NK-92 treated with Interleukin-12 subunit alpha and Interleukin-12 subunit beta, amount 100 ng/mL, for 24 hours (cell line): ENCODE measurements around the gene RRM1.
A peak's percentile ranks its signal among the peaks of the same experiment; 100 is the strongest.
"Not testable (repeated sequence)": the region's sequence is repeated elsewhere in the genome, so short reads cannot be mapped to it uniquely, and the experiment has no call there.

Source experiments
- DNase-seq: peaks from one replicate; lab custom pipeline; 2025; lab: John Stamatoyannopoulos, UW

The RRM1 gene

DNA sequence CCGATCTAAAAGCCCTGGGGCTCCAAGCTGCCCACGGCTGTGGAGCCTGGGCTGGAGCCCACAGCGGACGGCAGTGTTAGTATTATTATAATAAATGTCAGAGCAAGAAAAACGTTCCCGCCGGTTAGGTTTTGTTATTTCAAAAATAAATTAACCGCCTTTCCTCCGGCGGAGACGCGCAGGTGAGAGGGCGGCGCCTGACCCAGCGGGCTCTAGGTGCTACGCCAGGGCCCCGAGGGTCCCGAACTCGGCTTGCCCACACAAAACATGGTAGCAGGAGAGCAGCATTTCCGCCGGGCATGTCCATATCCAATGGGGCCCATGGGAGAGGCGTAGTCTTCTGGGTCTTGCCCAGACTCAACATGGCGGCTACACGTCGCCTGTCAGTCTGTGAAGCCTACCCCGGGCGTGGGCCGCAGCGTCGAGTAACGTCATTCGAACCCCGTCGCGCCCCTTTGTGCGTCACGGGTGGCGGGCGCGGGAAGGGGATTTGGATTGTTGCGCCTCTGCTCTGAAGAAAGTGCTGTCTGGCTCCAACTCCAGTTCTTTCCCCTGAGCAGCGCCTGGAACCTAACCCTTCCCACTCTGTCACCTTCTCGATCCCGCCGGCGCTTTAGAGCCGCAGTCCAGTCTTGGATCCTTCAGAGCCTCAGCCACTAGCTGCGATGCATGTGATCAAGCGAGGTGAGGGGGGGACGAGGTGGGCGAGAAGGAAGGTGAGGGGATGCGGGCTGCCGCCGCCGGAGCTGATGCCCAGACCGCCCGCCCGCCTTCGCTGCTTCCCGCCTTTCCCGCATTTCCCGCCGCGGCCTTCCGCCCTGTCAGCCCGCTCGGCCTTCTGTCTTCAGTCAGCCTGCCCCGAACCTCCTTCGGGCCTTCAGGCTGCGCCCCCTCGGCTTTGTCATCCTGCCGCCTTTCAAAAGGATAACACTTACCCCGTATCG is at the start of gene RRM1:
TSS of gene RRM1 (plus strand) at position 452 of the 944 bp plus-strand sequence. CDS start at position 666, 214 bp downstream.
- DNase-seq, result peak; percentile 84

- DNase-seq, result no peak
Measured at GRCh38 chr11:4044976-4045646, 49.5 kb upstream of the RRM1 start.

DNA sequence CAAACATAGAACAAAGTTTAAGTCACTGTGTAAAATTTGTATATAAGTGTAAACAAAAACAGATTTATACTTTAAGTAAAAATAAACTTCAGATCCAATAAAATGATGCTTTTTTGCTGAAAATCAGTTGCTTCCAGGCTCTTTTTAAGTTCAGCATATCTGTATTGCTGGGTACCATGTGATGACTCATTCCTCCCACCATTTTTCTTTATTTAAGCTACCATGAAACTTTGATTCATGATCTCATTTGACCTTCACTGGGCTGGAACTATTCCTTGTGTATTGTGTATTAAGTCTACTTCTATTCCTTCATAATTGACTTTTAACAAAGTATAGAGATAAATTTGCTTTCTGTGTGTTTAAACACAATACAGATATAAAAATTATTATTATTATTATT is 46.3 kb upstream of the RRM1 start:
- DNase-seq, result no peak

- DNase-seq, result no peak
Measured at GRCh38 chr11:4049006-4049405, 45.6 kb upstream of the RRM1 start.

DNA sequence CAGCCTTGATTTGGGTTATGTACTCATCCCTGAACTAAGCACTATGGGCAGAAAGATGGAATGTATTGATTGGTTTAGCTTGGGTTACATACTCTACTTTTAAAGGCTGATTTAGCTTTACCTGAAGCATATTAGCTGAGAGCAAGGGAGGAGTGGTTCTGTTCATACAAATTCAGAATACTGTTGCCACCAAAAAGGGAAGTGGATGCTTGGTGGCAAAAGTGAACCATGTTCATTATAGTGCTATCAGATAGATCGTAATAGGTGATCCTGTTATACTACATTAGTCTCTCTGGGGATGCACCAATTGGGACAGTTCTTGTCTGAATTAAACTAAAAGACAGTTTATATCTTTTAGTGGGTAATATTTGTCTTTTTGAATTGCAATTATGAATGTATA is 44.5 kb upstream of the RRM1 start:
- DNase-seq, result no peak

- DNase-seq, result not testable (repeated sequence)
Measured at GRCh38 chr11:4053200-4053599, 41.4 kb upstream of the RRM1 start.

- DNase-seq, result no peak
Measured at GRCh38 chr11:4054643-4055042, 40.0 kb upstream of the RRM1 start.

GRCh38 chr11:4059424-4059823 is 35.2 kb upstream of the RRM1 start:
- DNase-seq, result no peak

DNA sequence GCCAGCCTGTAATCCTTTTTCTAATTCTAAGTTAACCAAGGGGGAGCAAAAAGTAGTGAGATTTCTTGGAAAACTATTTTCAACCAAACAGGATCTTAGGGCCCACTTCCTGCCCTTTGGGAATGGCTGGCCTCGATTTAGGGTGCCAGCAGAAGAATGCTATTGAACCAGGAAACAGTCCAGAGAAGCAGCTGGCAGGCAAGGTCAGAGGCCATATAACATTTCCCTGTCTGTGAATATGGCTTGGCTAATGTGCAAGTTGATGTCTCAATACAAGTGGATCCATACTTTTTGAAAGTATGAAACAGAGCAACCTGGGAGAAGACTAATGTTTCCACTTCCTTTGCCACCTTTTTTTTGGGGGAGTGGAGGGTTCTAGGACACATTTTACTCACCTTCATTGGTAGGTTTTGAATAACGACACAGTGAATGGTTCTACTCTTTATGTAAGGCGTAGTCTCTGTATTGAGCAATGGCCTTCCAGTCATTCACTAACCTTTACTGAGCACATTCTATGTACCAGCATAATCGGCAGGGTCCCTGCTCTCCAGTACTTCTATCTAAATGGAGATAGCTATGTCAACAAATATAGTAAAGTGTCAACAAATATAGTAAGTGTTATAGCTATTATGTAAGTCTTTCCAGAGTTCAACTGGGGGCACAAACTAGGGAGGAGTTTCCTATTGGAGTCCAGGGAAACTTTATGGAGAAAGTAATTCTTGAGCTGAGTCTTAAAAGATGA is 34.2 kb upstream of the RRM1 start:
- no peak for DNase-seq

DNA sequence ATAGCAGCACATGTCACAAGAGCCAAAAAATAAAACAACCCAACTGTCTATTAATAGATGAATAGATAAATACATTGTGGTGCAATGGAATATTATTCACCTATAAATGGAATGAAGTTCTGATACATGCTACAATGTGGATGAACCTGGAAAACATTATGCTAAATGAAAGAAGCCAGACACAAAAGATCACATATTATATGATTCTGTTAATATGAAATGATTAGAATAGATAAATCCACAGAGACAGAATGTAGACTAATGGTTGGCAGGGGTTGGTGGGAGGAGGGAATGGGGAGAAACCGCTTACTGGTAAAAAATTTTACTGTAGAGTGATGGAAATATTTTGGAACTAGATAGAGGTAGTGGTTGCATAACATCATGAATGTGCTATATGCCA is 32.9 kb upstream of the RRM1 start:
- no peak for DNase-seq

DNA sequence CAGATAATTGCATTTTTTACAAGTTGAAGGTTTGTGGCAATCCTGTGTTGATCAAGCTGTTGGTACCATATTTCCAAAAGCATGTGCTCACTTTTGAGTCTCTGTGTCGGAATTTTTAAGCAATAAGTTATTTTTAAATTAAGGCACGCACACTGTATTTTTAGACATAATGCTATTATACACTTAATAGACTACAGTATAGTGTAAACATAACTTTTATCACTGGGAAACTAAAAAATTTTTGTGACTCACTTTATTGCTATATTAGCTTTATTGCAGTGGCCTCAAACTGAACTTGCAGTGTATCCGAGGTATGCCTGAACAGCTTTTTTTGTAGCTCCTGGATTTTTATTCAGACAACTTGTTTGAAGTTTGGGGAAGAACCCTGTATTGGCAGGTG is 31.3 kb upstream of the RRM1 start:
- DNase-seq, result no peak

GRCh38 chr11:4064278-4064955 is 30.2 kb upstream of the RRM1 start:
- no peak for DNase-seq

DNA sequence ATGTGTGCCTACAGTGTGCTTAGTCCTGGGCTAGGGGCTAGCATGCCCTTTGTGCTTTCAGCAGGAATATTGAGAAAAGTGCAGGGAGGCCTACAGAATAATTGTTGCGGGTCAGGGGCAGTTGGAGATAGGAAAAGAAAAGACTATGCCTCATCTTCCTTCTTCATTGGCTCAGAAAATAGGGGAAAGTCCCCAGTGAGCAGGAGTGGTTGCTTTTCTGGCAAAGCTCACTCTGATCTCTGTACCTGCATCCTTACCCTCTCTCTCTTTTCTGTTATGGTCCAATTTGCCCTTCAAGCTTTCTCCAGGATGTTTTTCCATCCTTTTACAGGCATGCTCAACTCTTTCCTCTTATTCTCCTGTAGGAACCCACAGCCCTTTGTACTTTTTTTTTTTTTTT is 29.5 kb upstream of the RRM1 start:
- DNase-seq, result no peak

DNA sequence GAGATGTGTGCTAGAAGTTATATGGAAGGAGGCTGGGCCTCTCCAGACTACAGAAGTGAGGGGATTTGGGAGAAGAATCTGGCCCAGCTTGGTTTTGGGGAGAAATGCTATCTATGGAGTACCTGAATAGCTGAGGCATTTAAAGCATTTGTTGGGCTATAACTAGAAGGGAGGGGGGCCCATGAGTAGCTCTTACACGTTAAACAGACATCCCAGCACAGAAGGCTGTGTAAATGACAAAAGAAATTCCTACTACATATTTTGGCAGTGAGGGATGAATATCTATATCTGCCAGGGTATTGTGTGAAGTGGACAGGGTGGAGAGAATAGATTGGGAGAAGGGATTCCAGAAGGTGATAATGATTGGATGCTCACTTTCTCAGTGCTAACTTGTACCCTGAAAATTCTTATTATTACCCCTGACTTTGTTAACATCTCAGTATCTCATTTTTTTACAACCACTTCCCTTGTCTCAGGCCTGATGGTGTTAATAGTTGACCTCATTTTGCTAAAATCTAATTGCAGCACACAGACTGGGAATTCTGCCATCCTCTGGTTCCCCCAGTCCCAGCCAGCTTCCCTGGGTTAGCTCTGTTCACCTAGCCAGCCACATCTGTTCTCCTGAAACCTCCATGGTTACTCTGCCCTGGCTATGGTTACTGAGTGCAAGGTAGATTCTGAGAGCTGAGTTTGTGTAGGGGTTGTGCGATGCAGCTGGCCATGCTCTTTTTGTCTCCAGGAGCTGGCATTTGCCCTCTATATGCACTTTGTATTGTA is 28.8 kb upstream of the RRM1 start:
- DNase-seq, result no peak

DNA sequence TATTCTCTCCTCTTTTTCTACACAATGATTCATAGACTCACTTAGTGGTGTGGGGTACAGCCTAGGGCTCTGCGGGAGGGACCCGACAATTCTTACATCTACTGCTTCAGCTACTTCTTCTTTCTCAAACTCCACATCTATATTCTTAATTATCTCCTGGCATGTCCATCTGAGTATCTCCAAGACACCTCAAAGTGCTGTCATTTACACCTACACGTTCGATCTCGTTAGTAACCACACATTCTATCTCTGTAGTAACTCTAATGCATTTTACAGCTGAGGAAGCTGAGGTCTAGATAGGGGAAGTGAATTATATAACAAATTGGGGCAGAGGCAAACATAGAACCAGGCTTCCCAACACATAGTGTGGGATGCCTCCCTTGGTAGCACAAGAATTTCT is 27.7 kb upstream of the RRM1 start:
- no peak for DNase-seq

DNA sequence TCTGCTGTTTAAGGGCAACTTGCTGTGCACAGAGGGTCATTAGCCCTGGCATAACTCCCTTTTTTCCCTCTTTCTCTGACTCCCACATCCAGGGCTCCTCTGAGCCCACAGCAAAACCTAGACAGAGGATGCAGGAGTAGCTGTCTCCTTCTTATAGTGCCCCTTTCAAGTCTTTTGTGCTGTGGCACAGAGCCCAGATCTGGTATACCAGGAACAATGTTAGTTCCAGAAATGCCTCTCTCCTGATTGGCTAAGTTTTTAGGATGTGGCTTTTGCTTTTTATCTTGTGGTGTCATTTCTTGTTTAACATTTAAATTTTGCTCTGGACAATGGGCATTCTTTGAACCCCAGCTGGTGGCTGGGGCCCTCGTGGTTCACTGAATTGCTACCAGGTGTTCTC is 25.6 kb upstream of the RRM1 start:
- DNase-seq, result no peak

DNA sequence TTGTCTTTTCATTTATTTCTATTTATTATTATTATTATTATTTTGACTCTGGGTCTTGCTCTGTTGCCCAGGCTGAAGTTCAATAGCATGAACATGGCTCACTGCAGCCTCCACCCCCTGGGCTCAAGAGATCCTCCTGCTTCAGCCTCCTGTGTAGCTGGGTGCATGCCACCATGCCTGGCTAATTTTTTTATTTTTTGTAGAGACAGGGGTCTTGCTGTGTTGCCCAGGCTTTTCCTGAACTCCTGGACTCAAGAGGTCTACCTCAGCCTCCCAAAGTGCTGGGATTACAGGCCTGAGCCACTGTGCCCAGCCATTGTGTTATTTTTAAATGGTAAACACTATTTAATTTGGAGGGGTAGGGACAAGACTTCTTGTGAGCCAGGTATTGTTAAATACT is 23.3 kb upstream of the RRM1 start:
- no peak for DNase-seq

- DNase-seq, result no peak
Measured at GRCh38 chr11:4071914-4072313, 22.7 kb upstream of the RRM1 start.

DNA sequence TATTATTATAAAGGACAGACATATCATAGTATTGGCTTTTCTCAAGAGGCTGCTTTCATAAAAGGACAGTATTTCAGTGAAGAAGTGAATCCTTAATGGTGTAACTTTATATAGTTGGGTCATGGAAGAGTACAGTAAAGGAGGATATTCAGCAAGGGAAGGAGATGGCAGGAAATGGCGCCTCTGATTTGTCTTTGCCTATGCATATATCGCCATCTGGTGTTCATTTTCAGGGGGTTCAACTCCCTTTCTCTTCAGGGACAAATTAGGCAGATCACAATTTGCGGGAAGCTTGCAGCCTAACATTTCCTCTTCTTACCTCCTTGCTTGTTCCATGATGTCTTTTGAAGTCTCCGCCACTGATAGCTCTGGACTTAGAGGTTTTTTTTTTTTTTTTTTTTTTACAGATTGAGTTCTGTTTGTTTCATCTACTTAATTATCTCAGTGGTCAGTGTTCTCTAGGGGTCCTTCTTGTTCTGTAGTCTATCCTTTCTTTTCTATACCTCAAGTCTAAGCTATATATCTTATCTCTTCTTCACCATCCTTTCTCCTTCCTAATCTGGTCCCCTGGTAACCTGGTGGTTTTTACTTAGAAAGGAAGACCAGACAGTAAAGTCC is 21.8 kb upstream of the RRM1 start:
- peak; percentile 11 for DNase-seq

- DNase-seq, result no peak
Measured at GRCh38 chr11:4074266-4074665, 20.3 kb upstream of the RRM1 start.

DNA sequence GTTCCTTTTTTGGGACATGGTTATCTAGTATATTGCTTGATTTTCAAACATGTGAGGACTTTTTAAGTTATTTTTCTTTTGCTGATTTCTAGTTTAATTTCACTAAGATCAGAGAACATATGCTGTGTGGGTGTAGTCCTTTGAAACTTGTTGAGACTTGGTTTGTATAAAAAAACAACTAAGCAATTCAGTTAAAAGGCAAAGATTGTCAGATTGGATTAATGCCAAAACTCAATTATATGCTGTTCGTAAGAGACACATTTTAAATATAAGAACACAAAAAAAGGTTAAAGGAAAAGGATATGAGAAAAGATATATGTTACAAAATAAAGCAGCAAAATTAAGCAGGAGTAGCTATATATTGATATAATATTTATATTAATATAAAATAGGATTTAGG is 17.8 kb upstream of the RRM1 start:
- DNase-seq, result no peak
